Measurements from ENCODE around the gene ZNF593OS. TPM values are rescaled to one million over a fixed set of nuclear protein-coding genes. Genes with fewer than 3 reads are reported as not detected.

The ZNF593OS gene
- total RNA-seq, 4 donors from 2014 or later: not detected

GRCh38 chr1:26163684-26164035, 8.0 kb downstream of the ZNF593OS start:
- no peaks in the 10 kb centered on the region for H3K27me3 ChIP-seq
- DNase-seq: no peak
- no peaks in the 10 kb centered on the region for H3K36me3 ChIP-seq
- peak overlapping the region; percentile 60 to 77 for H3K27ac ChIP-seq
- peaks cover 0 to 7% of the 10 kb centered on the region in 2 donors for H3K4me1 ChIP-seq
- TF ChIP-seq POLR2A (IDR thresholded peaks at IDR 0.05) (no peak), CTCF (IDR thresholded peaks at IDR 0.05) (no peak)
- H3K9me3 ChIP-seq: no peaks in the 10 kb centered on the region
- intact Hi-C loops (cut with DNase I; ENCODE audit: low total_unique reads): loop anchor here (5.0 kb wide), 1 partner anchor 126 kb away; no protein-coding TSS in a partner anchor
- peak overlapping the region in 1 of 2 donors; percentile 34 for H3K4me3 ChIP-seq

- no peaks in the 10 kb centered on the region for H3K27me3 ChIP-seq
- peak overlapping the region in 1 of 2 donors; percentile 51 for H3K27ac ChIP-seq
- TF ChIP-seq CTCF (IDR thresholded peaks at IDR 0.05) (no peak), POLR2A (IDR thresholded peaks at IDR 0.05) (no peak)
- intact Hi-C loops (cut with DNase I; ENCODE audit: low total_unique reads): loop anchor here (5.0 kb wide), 1 partner anchor 125 kb away; no protein-coding TSS in a partner anchor
- no peaks in the 10 kb centered on the region for H3K9me3 ChIP-seq
- H3K4me1 ChIP-seq: peaks cover 0 to 7% of the 10 kb centered on the region in 2 donors
- H3K4me3 ChIP-seq: peak overlapping the region; percentile 34 to 40
- DNase-seq: no peak
- no peaks in the 10 kb centered on the region for H3K36me3 ChIP-seq
Observed at GRCh38 chr1:26162220-26162709, 9.4 kb downstream of the ZNF593OS start.

- TF ChIP-seq POLR2A (IDR thresholded peaks at IDR 0.05): no peak
- peak in 2 of 4 experiments; percentile 22 to 32 for TF ChIP-seq CTCF (IDR thresholded peaks at IDR 0.05)
- DNase-seq: peak in 1 of 2 donors; percentile 47
- Histone ChIP-seq H3K27ac (peak overlapping the region; percentile 33 to 51), H3K4me1 (peaks cover 0 to 7% of the 10 kb centered on the region in 2 donors), H3K27me3 (no peaks in the 10 kb centered on the region), H3K36me3 (no peaks in the 10 kb centered on the region), H3K9me3 (no peaks in the 10 kb centered on the region), H3K4me3 (peak overlapping the region; percentile 34 to 40)
- intact Hi-C loops (cut with DNase I; ENCODE audit: low total_unique reads): loop anchor here (5.0 kb wide), 1 partner anchor 124 kb away; no protein-coding TSS in a partner anchor
Observed at GRCh38 chr1:26161415-26162219, 10.0 kb downstream of the ZNF593OS start.

- intact Hi-C loops (cut with DNase I; ENCODE audit: low total_unique reads): loop anchor here (5.0 kb wide), 1 partner anchor 123 kb away; no protein-coding TSS in a partner anchor
Observed at GRCh38 chr1:26160527-26161414, 10.9 kb downstream of the ZNF593OS start.

More at GRCh38 chr1:26160527-26161414, 10.9 kb downstream of the ZNF593OS start:
- Histone ChIP-seq H3K9me3 (no peaks in the 10 kb centered on the region), H3K27ac (peak overlapping the region in 1 of 2 donors; percentile 63), H3K4me1 (peaks cover 0 to 7% of the 10 kb centered on the region in 2 donors), H3K36me3 (no peaks in the 10 kb centered on the region), H3K4me3 (peak overlapping the region; percentile 34 to 40), H3K27me3 (no peaks in the 10 kb centered on the region)
- no peak for TF ChIP-seq POLR2A (IDR thresholded peaks at IDR 0.05)
- no peak for TF ChIP-seq CTCF (IDR thresholded peaks at IDR 0.05)
- no peak for DNase-seq

All from uterus (tissue), 4 donors.